ENCODE data around the gene POU2F1. TPM values are rescaled to one million over a fixed set of nuclear protein-coding genes. Genes with fewer than 3 reads are reported as not detected.

Gene POU2F1
- total RNA-seq, 4 donors from 2014 or later: 14.0 to 45.5 (median 19.8) TPM

Other genes starting within 250 kb of the POU2F1 start
- gene ILDR2, start 245.3 kb upstream of the POU2F1 start, total RNA-seq: under 1 TPM; 0.40 to 0.89 (median 0.76) TPM
- under 1 TPM in 2 of 4 donors, not detected in 2; 0.40 to 0.45 TPM for gene MAEL, start 231.6 kb upstream of the POU2F1 start, total RNA-seq
- gene GPA33, start 130.5 kb upstream of the POU2F1 start, total RNA-seq: not detected
- not detected for gene STYXL2, start 126.8 kb upstream of the POU2F1 start, total RNA-seq

All from thyroid gland (tissue), 4 donors.